22Rv1 (cell line): Measurements from ENCODE around the gene RDM1.

Source experiments
- CTCF ChIP-seq: fragments of 450-650 bp; IDR thresholded peaks from 2 replicates; pipeline ENCODE4 v1.5.1; 2017; ENCODE audit warnings: mild to moderate bottlenecking
- ZFX ChIP-seq: fragments of 450-650 bp; IDR thresholded peaks from 2 replicates; pipeline ENCODE4 v1.6.1; 2017; ENCODE audit warnings: antibody characterized with exemption, borderline replicate concordance

GRCh38 chr17:35868737-35869136 is 61.8 kb downstream of the RDM1 start, which contains the start of gene HEATR9:
- TF ChIP-seq CTCF (no peak), ZFX (no peak)
